HFFc6 (cell line): Measurements from ENCODE around the gene ACOT8. TPM values are rescaled to one million over a fixed set of nuclear protein-coding genes. Genes with fewer than 3 reads are reported as not detected.

Source experiments
- DNase-seq: peaks from one replicate; pipeline ENCODE4 v3.0.0-alpha.2; 2018
- H3K27ac Mint-ChIP-seq: 2 replicates; pipeline ENCODE4 v1.8.0; 2020; ENCODE audit warnings: mild to moderate bottlenecking, mixed read lengths
- H3K27me3 Mint-ChIP-seq: 2 replicates; pipeline ENCODE4 v1.8.0; 2021; ENCODE audit warnings: mild to moderate bottlenecking, moderate library complexity, mixed read lengths; ENCODE audit not compliant: insufficient read depth
- H3K36me3 Mint-ChIP-seq: 2 replicates; pipeline ENCODE4 v1.8.0; 2021; ENCODE audit warnings: low read depth, mixed read lengths
- H3K4me1 Mint-ChIP-seq: 2 replicates; pipeline ENCODE4 v1.8.0; 2020; ENCODE audit warnings: low read depth, mixed read lengths
- H3K4me3 Mint-ChIP-seq: 2 replicates; pipeline ENCODE4 v1.8.0; 2020; ENCODE audit warnings: mild to moderate bottlenecking, moderate library complexity, mixed read lengths
- H3K9me3 Mint-ChIP-seq: 2 replicates; pipeline ENCODE4 v1.8.0; 2020; ENCODE audit warnings: mild to moderate bottlenecking, mixed read lengths
- total RNA-seq, 6 experiments: library from RNA; stranded (reverse); fragmentation: NEBNext Ultra II Directional; extraction: Animal tissue kit (Norgen Biotek cat#: 25700); gene quantifications; 2 replicates in 1 of 6; 3 replicates in 5 of 6; pipeline ENCODE4 v1.2.3, GENCODE V29; 2021
- TF ChIP-seq, protein P1 (sequence below): fragments of 200-600 bp; sonication (generic); IDR thresholded peaks from 2 replicates; pipeline ENCODE4 v1.5.0; 2021; ENCODE audit warnings: antibody characterized with exemption, mild to moderate bottlenecking

Gene ACOT8
- total RNA-seq, 6 experiments from 2014 or later, result 24.2 to 31.2 (median 26.4) TPM

DNA sequence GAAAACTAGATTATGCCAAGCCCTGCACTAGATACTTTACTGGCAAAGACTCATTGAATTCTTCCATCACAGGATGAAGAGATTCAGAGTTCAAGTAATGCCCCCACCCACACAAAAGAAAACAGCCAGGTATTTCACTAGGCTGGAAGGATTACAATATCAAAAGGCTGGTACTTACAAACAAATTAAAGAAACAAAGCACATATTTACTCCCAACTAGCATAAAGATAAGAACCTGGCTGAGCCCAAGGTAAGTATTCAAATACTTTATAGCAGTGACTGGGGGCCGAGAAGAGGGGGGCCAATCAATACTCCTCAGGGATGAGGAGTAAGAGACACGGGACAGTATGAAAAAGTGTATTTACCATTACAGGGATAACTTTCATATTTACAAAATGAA lies 3.7 kb downstream of the ACOT8 start:
- no peak for DNase-seq
- H3K27ac Mint-ChIP-seq, result no peak overlapping the region
- no peak overlapping the region for H3K4me3 Mint-ChIP-seq
- H3K4me1 Mint-ChIP-seq, result peaks cover 20% of the 10 kb centered on the region
- TF ChIP-seq, protein P1, sequence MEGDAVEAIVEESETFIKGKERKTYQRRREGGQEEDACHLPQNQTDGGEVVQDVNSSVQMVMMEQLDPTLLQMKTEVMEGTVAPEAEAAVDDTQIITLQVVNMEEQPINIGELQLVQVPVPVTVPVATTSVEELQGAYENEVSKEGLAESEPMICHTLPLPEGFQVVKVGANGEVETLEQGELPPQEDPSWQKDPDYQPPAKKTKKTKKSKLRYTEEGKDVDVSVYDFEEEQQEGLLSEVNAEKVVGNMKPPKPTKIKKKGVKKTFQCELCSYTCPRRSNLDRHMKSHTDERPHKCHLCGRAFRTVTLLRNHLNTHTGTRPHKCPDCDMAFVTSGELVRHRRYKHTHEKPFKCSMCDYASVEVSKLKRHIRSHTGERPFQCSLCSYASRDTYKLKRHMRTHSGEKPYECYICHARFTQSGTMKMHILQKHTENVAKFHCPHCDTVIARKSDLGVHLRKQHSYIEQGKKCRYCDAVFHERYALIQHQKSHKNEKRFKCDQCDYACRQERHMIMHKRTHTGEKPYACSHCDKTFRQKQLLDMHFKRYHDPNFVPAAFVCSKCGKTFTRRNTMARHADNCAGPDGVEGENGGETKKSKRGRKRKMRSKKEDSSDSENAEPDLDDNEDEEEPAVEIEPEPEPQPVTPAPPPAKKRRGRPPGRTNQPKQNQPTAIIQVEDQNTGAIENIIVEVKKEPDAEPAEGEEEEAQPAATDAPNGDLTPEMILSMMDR, result no peak
- peaks cover 3% of the 10 kb centered on the region; the same call in 1 of the 2 replicates for H3K27me3 Mint-ChIP-seq
- H3K9me3 Mint-ChIP-seq, result no peaks in the 10 kb centered on the region
- H3K36me3 Mint-ChIP-seq, result peaks cover 17% of the 10 kb centered on the region; the same call in 1 of the 2 replicates

DNA sequence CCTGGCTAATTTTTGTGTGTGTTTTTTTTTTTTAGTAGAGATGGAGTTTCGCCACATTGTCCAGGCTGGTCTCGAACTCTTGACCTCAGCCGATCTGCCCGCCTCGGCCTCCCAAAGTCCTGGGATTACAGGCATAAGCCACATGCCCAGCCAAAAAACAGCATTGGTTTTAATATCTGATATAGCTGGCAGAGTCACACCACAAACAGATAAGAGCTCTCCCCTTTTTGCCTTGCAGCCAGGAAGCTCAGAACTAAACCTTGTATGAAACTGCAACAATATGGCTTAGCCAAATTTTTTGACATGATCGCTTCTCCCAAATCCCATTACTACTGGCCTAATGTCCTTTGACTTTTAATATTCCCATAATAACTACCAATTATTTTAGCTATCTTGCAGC lies 4.9 kb downstream of the ACOT8 start:
- H3K27ac Mint-ChIP-seq, result no peak overlapping the region
- peaks cover 3% of the 10 kb centered on the region; the same call in 1 of the 2 replicates for H3K27me3 Mint-ChIP-seq
- peaks cover 17% of the 10 kb centered on the region; the same call in 1 of the 2 replicates for H3K36me3 Mint-ChIP-seq
- DNase-seq, result no peak
- no peak overlapping the region for H3K4me3 Mint-ChIP-seq
- TF ChIP-seq, protein P1, result no peak
- H3K4me1 Mint-ChIP-seq, result peaks cover 10% of the 10 kb centered on the region; the same call in 1 of the 2 replicates
- no peaks in the 10 kb centered on the region for H3K9me3 Mint-ChIP-seq

DNA sequence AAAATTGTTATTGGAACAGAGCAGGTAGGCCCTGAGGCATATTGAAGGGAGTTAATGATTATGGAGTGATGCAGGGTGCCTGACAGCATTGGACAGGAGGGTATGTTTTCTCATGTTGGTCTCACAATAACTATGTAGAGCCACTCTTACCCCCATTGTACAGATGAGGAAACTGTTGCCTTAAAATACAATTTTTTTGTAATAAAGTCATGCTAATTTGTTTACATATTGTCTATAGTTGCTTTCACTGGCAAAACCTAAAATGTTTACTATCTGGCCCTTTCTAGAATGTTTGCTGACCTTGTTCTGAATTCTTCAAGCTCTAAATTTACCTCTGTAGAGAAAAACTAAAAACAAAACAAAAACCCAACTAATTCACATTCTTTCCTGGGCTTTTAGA lies 5.7 kb downstream of the ACOT8 start:
- H3K27ac Mint-ChIP-seq, result no peak overlapping the region
- peaks cover 9% of the 10 kb centered on the region; the same call in 1 of the 2 replicates for H3K4me1 Mint-ChIP-seq
- H3K9me3 Mint-ChIP-seq, result no peaks in the 10 kb centered on the region
- no peak overlapping the region for H3K4me3 Mint-ChIP-seq
- no peak for DNase-seq
- H3K27me3 Mint-ChIP-seq, result no peaks in the 10 kb centered on the region
- H3K36me3 Mint-ChIP-seq, result peaks cover 13% of the 10 kb centered on the region; the same call in 1 of the 2 replicates
- TF ChIP-seq, protein P1, result no peak

DNA sequence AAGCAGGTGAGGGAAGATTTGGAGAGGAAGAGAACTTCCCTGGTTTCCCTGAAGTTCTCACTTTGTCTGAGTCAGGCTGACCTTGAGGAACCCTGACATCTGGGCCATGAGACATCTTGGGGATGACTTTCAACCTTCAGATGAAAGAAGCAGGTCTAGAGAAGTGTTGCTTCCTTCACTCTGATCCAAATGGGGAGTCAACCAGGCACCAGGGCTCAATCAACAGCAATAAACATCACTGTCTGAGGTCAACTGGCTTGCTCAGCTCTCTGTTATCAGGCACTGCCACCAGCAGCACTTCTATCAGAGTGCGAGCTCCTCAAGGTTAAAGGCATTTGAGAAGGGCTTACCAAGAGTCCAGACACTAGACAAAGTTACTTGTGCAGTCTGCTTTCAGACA lies 6.3 kb downstream of the ACOT8 start:
- H3K27me3 Mint-ChIP-seq, result no peaks in the 10 kb centered on the region
- TF ChIP-seq, protein P1, result no peak

DNA sequence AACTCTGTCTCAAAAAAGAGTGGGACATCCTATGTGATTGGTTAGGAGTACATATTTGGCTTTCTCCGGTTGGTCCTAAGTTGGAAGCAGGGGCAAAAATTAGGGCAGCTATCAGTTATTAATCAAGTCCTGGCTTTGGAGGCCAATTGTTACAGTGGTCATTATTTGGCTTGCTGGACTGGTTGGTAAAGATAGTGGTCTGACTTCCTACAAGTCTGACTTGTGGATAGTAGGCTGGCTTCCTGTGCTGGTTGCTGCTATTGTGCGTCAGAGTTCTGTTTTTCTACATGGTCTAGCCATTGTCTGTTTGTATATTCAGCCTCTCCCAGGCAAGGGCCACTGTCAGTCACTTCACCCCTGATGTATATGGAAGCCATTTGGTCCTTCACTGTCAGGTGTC lies 7.0 kb downstream of the ACOT8 start:
- no peak overlapping the region for H3K27ac Mint-ChIP-seq
- no peaks in the 10 kb centered on the region for H3K27me3 Mint-ChIP-seq
- H3K36me3 Mint-ChIP-seq, result peaks cover 12% of the 10 kb centered on the region; the same call in 1 of the 2 replicates
- no peaks in the 10 kb centered on the region for H3K4me1 Mint-ChIP-seq
- TF ChIP-seq, protein P1, result no peak
- DNase-seq, result no peak
- H3K9me3 Mint-ChIP-seq, result no peaks in the 10 kb centered on the region
- no peak overlapping the region for H3K4me3 Mint-ChIP-seq

More for the DNA sequence above, 6.3 kb downstream of the ACOT8 start:
- H3K36me3 Mint-ChIP-seq, result peaks cover 12% of the 10 kb centered on the region; the same call in 1 of the 2 replicates
- no peak overlapping the region for H3K4me3 Mint-ChIP-seq
- no peak for DNase-seq
- no peaks in the 10 kb centered on the region for H3K9me3 Mint-ChIP-seq
- peaks cover 3% of the 10 kb centered on the region; the same call in 1 of the 2 replicates for H3K4me1 Mint-ChIP-seq
- H3K27ac Mint-ChIP-seq, result no peak overlapping the region
